ENCODE data around the gene EIF2B2. TPM values are rescaled to one million over a fixed set of nuclear protein-coding genes. Genes with fewer than 3 reads are reported as not detected.

Gene EIF2B2
- total RNA-seq, 2 donors from 2014 or later = 12.9 to 17.1 TPM

GRCh38 chr14:75047506-75047905, 44.8 kb downstream of the EIF2B2 start:
- no peak for ATAC-seq
- no peak for DNase-seq
- no peak overlapping the region for H3K27ac ChIP-seq
- no peaks in the 10 kb centered on the region for H3K9me3 ChIP-seq
- 82 to 84% methylated on average over 4 of the region's 4 CpGs for whole genome bisulfite sequencing, 2 donors
- no peaks in the 10 kb centered on the region for H3K27me3 ChIP-seq
- H3K4me3 ChIP-seq = no peak overlapping the region
- no peaks in the 10 kb centered on the region for H3K36me3 ChIP-seq (replicated peaks in 1 of 2; ENCODE audit: insufficient read depth in 1 of 2, low read depth in 2 of 2)
- TF ChIP-seq CTCF (IDR thresholded peaks at IDR 0.05) = no peak
- TF ChIP-seq POLR2A (IDR thresholded peaks at IDR 0.05) = no peak
- intact Hi-C loops (cut with DNase I) = no loop called here
- peaks cover 34% of the 10 kb centered on the region for H3K4me1 ChIP-seq

GRCh38 chr14:75048101-75048500, 45.4 kb downstream of the EIF2B2 start:
- DNase-seq (no peak), ATAC-seq (no peak)
- no peak overlapping the region for H3K27ac ChIP-seq
- H3K27me3 ChIP-seq = no peaks in the 10 kb centered on the region
- WGBS, 2 donors = 78 to 81% methylated on average over 2 of the region's 2 CpGs
- H3K4me3 ChIP-seq = no peak overlapping the region
- intact Hi-C loops (cut with DNase I) = no loop called here
- H3K4me1 ChIP-seq = peaks cover 28% of the 10 kb centered on the region
- H3K36me3 ChIP-seq (replicated peaks in 1 of 2; ENCODE audit: insufficient read depth in 1 of 2, low read depth in 2 of 2) = no peaks in the 10 kb centered on the region
- no peak for TF ChIP-seq POLR2A (IDR thresholded peaks at IDR 0.05)
- no peak for TF ChIP-seq CTCF (IDR thresholded peaks at IDR 0.05)
- H3K9me3 ChIP-seq = no peaks in the 10 kb centered on the region

GRCh38 chr14:75049136-75049535, 46.4 kb downstream of the EIF2B2 start:
- no peaks in the 10 kb centered on the region for H3K27me3 ChIP-seq
- intact Hi-C loops (cut with DNase I) = no loop called here
- no peaks in the 10 kb centered on the region for H3K9me3 ChIP-seq
- 72 to 80% methylated on average over 5 of the region's 5 CpGs for WGBS, 2 donors
- ATAC-seq = no peak
- peaks cover 25% of the 10 kb centered on the region for H3K4me1 ChIP-seq
- peak overlapping the region in 1 of 4 donors; percentile 19 for H3K27ac ChIP-seq
- no peak overlapping the region for H3K4me3 ChIP-seq
- DNase-seq = no peak
- TF ChIP-seq POLR2A (IDR thresholded peaks at IDR 0.05) = no peak
- no peak for TF ChIP-seq CTCF (IDR thresholded peaks at IDR 0.05)
- no peaks in the 10 kb centered on the region for H3K36me3 ChIP-seq (replicated peaks in 1 of 2; ENCODE audit: insufficient read depth in 1 of 2, low read depth in 2 of 2)

- H3K27me3 ChIP-seq = no peaks in the 10 kb centered on the region
- ATAC-seq (no peak), DNase-seq (no peak)
- H3K9me3 ChIP-seq = no peaks in the 10 kb centered on the region
- intact Hi-C loops (cut with DNase I) = no loop called here
- TF ChIP-seq POLR2A (IDR thresholded peaks at IDR 0.05) = no peak
- no peak for TF ChIP-seq CTCF (IDR thresholded peaks at IDR 0.05)
- no peaks in the 10 kb centered on the region for H3K36me3 ChIP-seq (replicated peaks in 1 of 2; ENCODE audit: insufficient read depth in 1 of 2, low read depth in 2 of 2)
- no peak overlapping the region for H3K4me3 ChIP-seq
- H3K27ac ChIP-seq = peak overlapping the region in 2 of 4 donors; percentile 19 to 95
- WGBS, 2 donors = 77 to 89% methylated on average over 3 of the region's 3 CpGs
- H3K4me1 ChIP-seq = peaks cover 25% of the 10 kb centered on the region
Measured at GRCh38 chr14:75049731-75050201, 47.0 kb downstream of the EIF2B2 start.

GRCh38 chr14:75050852-75051555, 48.3 kb downstream of the EIF2B2 start, which contains the start of gene MLH3:
Gene MLH3 (minus strand): TSS chr14:75051467. CDS start chr14:75049655, 1,812 bp downstream.
- WGBS, 2 donors = 0 to 1% methylated on average over 33 to 59 of the region's 59 CpGs
- H3K4me3 ChIP-seq = peak within 1 kb of the TSS; percentile 48 to 73
- no peaks in the 10 kb centered on the region for H3K27me3 ChIP-seq
- H3K27ac ChIP-seq = peak within 1 kb of the TSS; percentile 71 to 95 (median 92)
- H3K36me3 ChIP-seq (replicated peaks in 1 of 2; ENCODE audit: insufficient read depth in 1 of 2, low read depth in 2 of 2) = no peaks in the 10 kb centered on the region
- ATAC-seq (peak; percentile 87), DNase-seq (peak; percentile 82 to 88 (median 84))
- no peaks in the 10 kb centered on the region for H3K9me3 ChIP-seq
- peaks cover 18% of the 10 kb centered on the region for H3K4me1 ChIP-seq
- intact Hi-C loops (cut with DNase I) = no loop called here
- TF ChIP-seq CTCF (IDR thresholded peaks at IDR 0.05) (peak in 1 of 7 experiments; percentile 11), POLR2A (IDR thresholded peaks at IDR 0.05) (peak; percentile 37 to 76 (median 75))

Data from body of pancreas (tissue), 4 donors.